Liver (tissue), 9 donors: Measurements from ENCODE around the gene ARNT2. TPM values are rescaled to one million over a fixed set of nuclear protein-coding genes. Genes with fewer than 3 reads are reported as not detected.

Experiments used
- DNase-seq: peaks from one replicate; pipeline ENCODE4 v3.0.0-alpha.2; 2017; ENCODE audit warnings: low spot score
- H3K27ac ChIP-seq, 2 donors: one replicate each; pipeline ENCODE4 v1.7.0; 2013; ENCODE audit warnings: inconsistent platforms in 2 of 2, low read length in 2 of 2, control low read depth in 1 of 2, low read depth in 1 of 2, mild to moderate bottlenecking in 1 of 2
- H3K27me3 ChIP-seq, 4 donors: one replicate each; pipeline versions ENCODE4 v1.6.1 to v1.7.0; 2013; ENCODE audit warnings: low read length in 3 of 4, inconsistent platforms in 1 of 4, mild to moderate bottlenecking in 1 of 4, moderate library complexity in 1 of 4; ENCODE audit not compliant: control insufficient read depth in 4 of 4, insufficient read depth in 4 of 4
- H3K36me3 ChIP-seq, 4 donors: one replicate each; pipeline versions ENCODE4 v1.6.1 to v1.7.0; 2013; ENCODE audit warnings: low read length in 3 of 4, mild to moderate bottlenecking in 3 of 4, low read depth in 1 of 4, moderate library complexity in 1 of 4; ENCODE audit not compliant: control insufficient read depth in 4 of 4, insufficient read depth in 3 of 4
- H3K4me1 ChIP-seq, 4 donors: one replicate each; pipeline versions ENCODE4 v1.6.1 to v1.7.0; 2013; ENCODE audit warnings: low read length in 3 of 4, mild to moderate bottlenecking in 3 of 4, moderate library complexity in 1 of 4; ENCODE audit not compliant: control insufficient read depth in 4 of 4, insufficient read depth in 4 of 4
- H3K4me3 ChIP-seq, 3 donors: one replicate each; pipeline versions ENCODE4 v1.6.1 to v1.7.0; 2013; ENCODE audit warnings: low read length in 3 of 3, control low read depth in 1 of 3, low read depth in 1 of 3, mild to moderate bottlenecking in 1 of 3
- H3K9ac ChIP-seq, 2 donors: one replicate each; pipeline ENCODE4 v1.7.0; 2013; ENCODE audit warnings: low read length in 2 of 2, mild to moderate bottlenecking in 2 of 2, moderate library complexity in 2 of 2, control low read depth in 1 of 2, low read depth in 1 of 2
- H3K9me3 ChIP-seq, 4 donors: one replicate each; pipeline versions ENCODE4 v1.6.1 to v1.7.0; 2013; ENCODE audit warnings: low read length in 3 of 4; ENCODE audit not compliant: control insufficient read depth in 4 of 4
- ATF3 ChIP-seq: IDR thresholded peaks from 2 replicates; pipeline ENCODE4 v1.6.1; 2016; ENCODE audit warnings: antibody characterized with exemption
- CTCF ChIP-seq: fragments of 150-350 bp; IDR thresholded peaks from 2 replicates; pipeline ENCODE4 v1.5.1; 2017; ENCODE audit warnings: improper control_type of control experiment, low read depth, low read length; ENCODE audit not compliant: missing input control
- EGR1 ChIP-seq, 2 donors: IDR thresholded peaks; 2 replicates each; pipeline ENCODE4 v1.6.1; 2016 to 2018; ENCODE audit warnings: antibody characterized with exemption in 2 of 2, low read depth in 2 of 2
- FOXA1 ChIP-seq: IDR thresholded peaks from 2 replicates; pipeline ENCODE4 v1.6.1; 2016; ENCODE audit warnings: antibody characterized with exemption
- FOXA2 ChIP-seq: IDR thresholded peaks from 2 replicates; pipeline ENCODE4 v1.6.1; 2016; ENCODE audit warnings: antibody characterized with exemption
- GABPA ChIP-seq, 2 donors: IDR thresholded peaks in 1 of 2; conservative IDR thresholded peaks in 1 of 2; 2 replicates each; pipeline ENCODE4 v1.6.1; 2016; ENCODE audit warnings: antibody characterized with exemption in 2 of 2, mild to moderate bottlenecking in 1 of 2, moderate library complexity in 1 of 2
- HNF4A ChIP-seq, 2 donors: conservative IDR thresholded peaks; 2 replicates each; pipeline ENCODE4 v1.6.1; 2016; ENCODE audit warnings: antibody characterized with exemption in 2 of 2, mild to moderate bottlenecking in 2 of 2
- HNF4G ChIP-seq: IDR thresholded peaks from 2 replicates; pipeline ENCODE4 v1.6.1; 2016; ENCODE audit warnings: antibody characterized with exemption
- JUND ChIP-seq, 2 donors: IDR thresholded peaks; 2 replicates each; pipeline ENCODE4 v1.6.1; 2016; ENCODE audit warnings: antibody characterized with exemption in 2 of 2
- NR2F2 ChIP-seq: IDR thresholded peaks from 2 replicates; pipeline ENCODE4 v1.6.1; 2016; ENCODE audit warnings: antibody characterized with exemption
- RAD21 ChIP-seq, 2 donors: IDR thresholded peaks; 2 replicates each; pipeline ENCODE4 v1.6.1; 2016; ENCODE audit warnings: antibody characterized with exemption in 2 of 2, mild to moderate bottlenecking in 2 of 2
- RXRA ChIP-seq, 2 donors: IDR thresholded peaks; 2 replicates each; pipeline ENCODE4 v1.6.1; 2017 to 2018; ENCODE audit warnings: antibody characterized with exemption in 2 of 2, mild to moderate bottlenecking in 1 of 2
- SP1 ChIP-seq: IDR thresholded peaks from 2 replicates; pipeline ENCODE4 v1.6.1; 2018; ENCODE audit warnings: antibody characterized with exemption, mild to moderate bottlenecking
- YY1 ChIP-seq: IDR thresholded peaks from 2 replicates; pipeline ENCODE4 v1.6.1; 2016; ENCODE audit warnings: antibody characterized with exemption, mild to moderate bottlenecking
- WGBS: extraction: QIAGEN DNeasy Blood & Tissue Kit; methylation state at CpG from one replicate; pipeline ENCODE4 v1.1.7; 2013; 5-methylcytosine and 5-hydroxymethylcytosine counted together
- polyA plus RNA-seq, 2 donors: library from polyadenylated mRNA; stranded (reverse) in 1 of 2; unstranded in 1 of 2; fragments of 200-250 nt in 1 of 2; fragments of >200 nt in 1 of 2; fragmentation: Nextera tagmentation in 1 of 2; extraction: Ambion mirVana in 1 of 2; gene quantifications; one replicate each; pipeline versions ENCODE4 v1.2.1 to v1.2.3, GENCODE V29; 2013 to 2015
- total RNA-seq, 2 donors: library from RNA; depleted of rRNA; stranded (reverse); fragments of >200 nt; gene quantifications; one replicate each; pipeline ENCODE4 v1.2.3, GENCODE V29; 2014
- TF ChIP-seq, protein P1 (sequence below): IDR thresholded peaks from 2 replicates; pipeline ENCODE4 v1.6.1; 2016; ENCODE audit warnings: antibody characterized with exemption
- TF ChIP-seq, protein P2 (sequence below): IDR thresholded peaks from 2 replicates; pipeline ENCODE4 v1.6.1; 2016; ENCODE audit warnings: antibody characterized with exemption, mild to moderate bottlenecking
- TF ChIP-seq, protein P3 (sequence below): IDR thresholded peaks from 2 replicates; pipeline ENCODE4 v1.6.1; 2016; ENCODE audit warnings: antibody characterized with exemption
- donor health status: healthy.
- donor health status: healthy.
- donor health status: healthy.
- donor health status: healthy.
- donor health status: healthy.

ARNT2 gene
- total and polyA plus RNA-seq, 4 donors = 0.17 to 0.92 (median 0.54) TPM

DNA sequence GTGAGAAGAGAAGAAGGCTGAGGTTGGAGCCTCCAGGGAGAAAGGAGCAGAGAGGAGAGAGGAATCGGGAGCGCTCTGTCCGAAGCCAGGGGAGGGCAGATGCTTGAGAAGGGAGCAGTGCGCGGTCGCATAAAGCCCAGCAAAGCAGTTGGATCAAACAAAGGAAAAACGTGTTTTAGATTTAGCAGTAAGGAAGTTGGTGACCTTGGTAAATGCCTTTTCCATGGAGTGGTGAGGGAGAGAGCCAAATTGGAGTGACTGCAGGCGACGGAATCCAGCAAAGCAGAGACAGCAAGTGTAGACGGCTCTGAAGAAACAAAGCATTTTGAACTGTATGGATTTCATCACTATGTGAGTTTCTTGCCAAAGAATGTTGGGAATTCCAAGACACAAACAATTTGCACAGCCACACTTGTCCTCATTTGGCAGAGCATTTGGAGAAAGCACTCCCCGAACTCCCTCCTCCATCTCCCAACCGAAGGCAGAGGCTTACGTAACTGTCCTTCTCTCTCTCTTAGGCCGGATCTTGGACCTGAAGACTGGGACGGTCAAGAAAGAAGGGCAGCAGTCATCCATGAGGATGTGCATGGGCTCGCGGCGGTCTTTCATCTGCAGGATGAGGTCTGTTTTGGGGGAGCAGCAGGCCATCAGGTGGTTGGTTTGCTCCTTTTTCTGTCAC, 103.6 kb downstream of the ARNT2 start:
- TF ChIP-seq YY1 (no peak), FOXA1 (no peak), ATF3 (no peak), HNF4A (conservative IDR thresholded peaks at IDR 0.05) (no peak), RXRA (IDR thresholded peaks at IDR 0.05) (peak in 1 of 2 donors; percentile 50), FOXA2 (no peak), SP1 (peak; percentile 23), JUND (IDR thresholded peaks at IDR 0.05) (no peak), EGR1 (IDR thresholded peaks at IDR 0.05; ENCODE audit: low read depth in 2 of 2) (no peak), RAD21 (IDR thresholded peaks at IDR 0.05) (peak in 1 of 2 donors; percentile 12), CTCF (no peak)
- TF ChIP-seq, protein P1, sequence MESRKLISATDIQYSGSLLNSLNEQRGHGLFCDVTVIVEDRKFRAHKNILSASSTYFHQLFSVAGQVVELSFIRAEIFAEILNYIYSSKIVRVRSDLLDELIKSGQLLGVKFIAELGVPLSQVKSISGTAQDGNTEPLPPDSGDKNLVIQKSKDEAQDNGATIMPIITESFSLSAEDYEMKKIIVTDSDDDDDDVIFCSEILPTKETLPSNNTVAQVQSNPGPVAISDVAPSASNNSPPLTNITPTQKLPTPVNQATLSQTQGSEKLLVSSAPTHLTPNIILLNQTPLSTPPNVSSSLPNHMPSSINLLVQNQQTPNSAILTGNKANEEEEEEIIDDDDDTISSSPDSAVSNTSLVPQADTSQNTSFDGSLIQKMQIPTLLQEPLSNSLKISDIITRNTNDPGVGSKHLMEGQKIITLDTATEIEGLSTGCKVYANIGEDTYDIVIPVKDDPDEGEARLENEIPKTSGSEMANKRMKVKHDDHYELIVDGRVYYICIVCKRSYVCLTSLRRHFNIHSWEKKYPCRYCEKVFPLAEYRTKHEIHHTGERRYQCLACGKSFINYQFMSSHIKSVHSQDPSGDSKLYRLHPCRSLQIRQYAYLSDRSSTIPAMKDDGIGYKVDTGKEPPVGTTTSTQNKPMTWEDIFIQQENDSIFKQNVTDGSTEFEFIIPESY = no peak
- TF ChIP-seq, protein P2, sequence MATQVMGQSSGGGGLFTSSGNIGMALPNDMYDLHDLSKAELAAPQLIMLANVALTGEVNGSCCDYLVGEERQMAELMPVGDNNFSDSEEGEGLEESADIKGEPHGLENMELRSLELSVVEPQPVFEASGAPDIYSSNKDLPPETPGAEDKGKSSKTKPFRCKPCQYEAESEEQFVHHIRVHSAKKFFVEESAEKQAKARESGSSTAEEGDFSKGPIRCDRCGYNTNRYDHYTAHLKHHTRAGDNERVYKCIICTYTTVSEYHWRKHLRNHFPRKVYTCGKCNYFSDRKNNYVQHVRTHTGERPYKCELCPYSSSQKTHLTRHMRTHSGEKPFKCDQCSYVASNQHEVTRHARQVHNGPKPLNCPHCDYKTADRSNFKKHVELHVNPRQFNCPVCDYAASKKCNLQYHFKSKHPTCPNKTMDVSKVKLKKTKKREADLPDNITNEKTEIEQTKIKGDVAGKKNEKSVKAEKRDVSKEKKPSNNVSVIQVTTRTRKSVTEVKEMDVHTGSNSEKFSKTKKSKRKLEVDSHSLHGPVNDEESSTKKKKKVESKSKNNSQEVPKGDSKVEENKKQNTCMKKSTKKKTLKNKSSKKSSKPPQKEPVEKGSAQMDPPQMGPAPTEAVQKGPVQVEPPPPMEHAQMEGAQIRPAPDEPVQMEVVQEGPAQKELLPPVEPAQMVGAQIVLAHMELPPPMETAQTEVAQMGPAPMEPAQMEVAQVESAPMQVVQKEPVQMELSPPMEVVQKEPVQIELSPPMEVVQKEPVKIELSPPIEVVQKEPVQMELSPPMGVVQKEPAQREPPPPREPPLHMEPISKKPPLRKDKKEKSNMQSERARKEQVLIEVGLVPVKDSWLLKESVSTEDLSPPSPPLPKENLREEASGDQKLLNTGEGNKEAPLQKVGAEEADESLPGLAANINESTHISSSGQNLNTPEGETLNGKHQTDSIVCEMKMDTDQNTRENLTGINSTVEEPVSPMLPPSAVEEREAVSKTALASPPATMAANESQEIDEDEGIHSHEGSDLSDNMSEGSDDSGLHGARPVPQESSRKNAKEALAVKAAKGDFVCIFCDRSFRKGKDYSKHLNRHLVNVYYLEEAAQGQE = peak; percentile 25
- TF ChIP-seq, protein P3, sequence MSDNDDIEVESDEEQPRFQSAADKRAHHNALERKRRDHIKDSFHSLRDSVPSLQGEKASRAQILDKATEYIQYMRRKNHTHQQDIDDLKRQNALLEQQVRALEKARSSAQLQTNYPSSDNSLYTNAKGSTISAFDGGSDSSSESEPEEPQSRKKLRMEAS = no peak
- H3K27me3 ChIP-seq = no peaks in the 10 kb centered on the region
- H3K9me3 ChIP-seq = peaks cover 0 to 3% (median 0%) of the 10 kb centered on the region in 4 donors
- WGBS = 79% methylated on average over 18 of the region's 18 CpGs
- no peak overlapping the region for H3K4me3 ChIP-seq
- no peaks in the 10 kb centered on the region for H3K36me3 ChIP-seq
- H3K4me1 ChIP-seq = no peaks in the 10 kb centered on the region
- no peak for DNase-seq
- no peak overlapping the region for H3K9ac ChIP-seq
- no peak overlapping the region for H3K27ac ChIP-seq

GRCh38 chr15:80508783-80509182, 104.6 kb downstream of the ARNT2 start:
- no peak overlapping the region for H3K4me3 ChIP-seq
- H3K9ac ChIP-seq = no peak overlapping the region
- no peak overlapping the region for H3K27ac ChIP-seq
- TF ChIP-seq NR2F2 (no peak), HNF4G (no peak), YY1 (no peak), RAD21 (IDR thresholded peaks at IDR 0.05) (no peak), HNF4A (conservative IDR thresholded peaks at IDR 0.05) (no peak), SP1 (no peak), GABPA (IDR thresholded peaks at IDR 0.05 in 1 of 2, conservative IDR thresholded peaks at IDR 0.05 in 1 of 2) (no peak)
- 67% methylated on average over 4 of the region's 4 CpGs for WGBS
- peaks cover 0 to 3% (median 0%) of the 10 kb centered on the region in 4 donors for H3K9me3 ChIP-seq
- H3K36me3 ChIP-seq = no peaks in the 10 kb centered on the region
- DNase-seq = no peak
- H3K4me1 ChIP-seq = no peaks in the 10 kb centered on the region
- no peaks in the 10 kb centered on the region for H3K27me3 ChIP-seq
